HCT116 (cell line): ENCODE data around the gene ZNF516. TPM values are rescaled to one million over a fixed set of nuclear protein-coding genes. Genes with fewer than 3 reads are reported as not detected.

Experiments
- ATAC-seq: fragments of 200-7000 bp; cut with Tn5 transposase; 2 replicates; pipeline ENCODE4 v1.9.1; 2020; ENCODE audit warnings: mild to moderate bottlenecking, moderate library complexity
- BruUV-seq: library from RNA; stranded (reverse); fragments of 400-500 nt; replicated peaks from 2 replicates; lab custom pipeline; 2021; lab: Mats Ljungman, UMichigan
- CTCF ChIA-PET: fragments of 300-600 bp; sonication (Branson Sonifier 250); formaldehyde crosslinking; loops from one replicate; lab custom pipeline; 2021; ENCODE audit warnings: antibody characterized with exemption; lab: Charles Lee
- POLR2A ChIA-PET: fragments of 300-600, 350-600 bp; sonication (Branson Sonifier 250); formaldehyde crosslinking; loops from one replicate; lab custom pipeline; 2021; ENCODE audit warnings: antibody characterized with exemption; lab: Charles Lee
- RAD21 ChIA-PET, 2 experiments: fragments of 300-600 bp; sonication (Branson Sonifier 250); formaldehyde crosslinking; loops; one replicate each; lab custom pipeline; 2023; ENCODE audit warnings: low total read pairs in 2 of 2; ENCODE audit not compliant: uncharacterized antibody in 2 of 2, unreplicated experiment in 2 of 2, low non-redundant PET in 1 of 2; lab: Charles Lee
- DNase-seq: peaks from one replicate; pipeline ENCODE4 v3.0.0-alpha.2; 2010; ENCODE audit warnings: low read depth, low spot score
- H2AFZ ChIP-seq: fragments of 200-600 bp; shearing (Covaris generic), sonication (generic); 2 replicates; pipeline ENCODE4 v1.6.1; 2017; ENCODE audit warnings: low read depth, mixed run types, mixed read lengths, antibody characterized with exemption, low read length; ENCODE audit not compliant: poor library complexity, severe bottlenecking
- H3K27ac ChIP-seq: 2 replicates; pipeline ENCODE4 v1.5.1; 2012; ENCODE audit warnings: low read depth, low read length
- H3K27me3 ChIP-seq: fragments of 200-600 bp; sonication (generic); 2 replicates; pipeline ENCODE4 v1.6.1; 2016; ENCODE audit warnings: mixed run types, low read length, mixed read lengths; ENCODE audit not compliant: insufficient read depth
- H3K36me3 ChIP-seq, 2 experiments: fragments of 200-500 bp in 1 of 2; fragments of 200-600 bp in 1 of 2; sonication (Bioruptor generic) in 1 of 2; sonication (generic) in 1 of 2; 2 replicates each; pipeline versions ENCODE4 v1.5.1 to v1.6.1; 2014 to 2016; ENCODE audit warnings: low read length in 2 of 2, inconsistent platforms in 1 of 2, mixed read lengths in 1 of 2, mixed run types in 1 of 2; ENCODE audit not compliant: insufficient read depth in 2 of 2, control insufficient read depth in 1 of 2
- H3K4me1 ChIP-seq, 2 experiments: fragments of 200-600 bp in 1 of 2; sonication (generic) in 1 of 2; 2 replicates each; pipeline versions ENCODE4 v1.5.1 to v1.6.1; 2012 to 2017; ENCODE audit warnings: low read length in 2 of 2, inconsistent platforms in 1 of 2, mild to moderate bottlenecking in 1 of 2, mixed read lengths in 1 of 2, mixed run types in 1 of 2, moderate library complexity in 1 of 2; ENCODE audit not compliant: insufficient read depth in 2 of 2, control insufficient read depth in 1 of 2
- H3K4me2 ChIP-seq: fragments of 200-600 bp; sonication (generic); 2 replicates; pipeline ENCODE4 v1.6.1; 2017; ENCODE audit warnings: mixed run types, low read length, mixed read lengths
- H3K4me3 ChIP-seq, 2 experiments: fragments of 200-600 bp in 1 of 2; sonication (generic) in 1 of 2; replicated peaks in 1 of 2; 2 replicates each; pipeline ENCODE4 v1.5.1; 2011 to 2016; ENCODE audit warnings: low read length in 2 of 2, control low read depth in 1 of 2, low read depth in 1 of 2, mild to moderate bottlenecking in 1 of 2, mixed read lengths in 1 of 2, mixed run types in 1 of 2
- H3K79me2 ChIP-seq: fragments of 200-600 bp; sonication (generic); 2 replicates; pipeline ENCODE4 v1.6.1; 2017; ENCODE audit warnings: mild to moderate bottlenecking, mixed run types, low read length, moderate library complexity, mixed read lengths; ENCODE audit not compliant: insufficient read depth
- H3K9ac ChIP-seq: fragments of 200-600 bp; sonication (generic); 2 replicates; pipeline ENCODE4 v1.6.1; 2016; ENCODE audit warnings: low read length, mixed read lengths
- H3K9me2 ChIP-seq: fragments of 200-600 bp; sonication (generic), shearing (Covaris generic); 2 replicates; pipeline ENCODE4 v1.6.1; 2017; ENCODE audit warnings: mixed run types, mild to moderate bottlenecking, moderate library complexity; ENCODE audit not compliant: insufficient read depth
- H3K9me3 ChIP-seq, 2 experiments: fragments of 200-500 bp in 1 of 2; fragments of 200-600 bp in 1 of 2; sonication (Bioruptor generic) in 1 of 2; sonication (generic) in 1 of 2; 2 replicates each; pipeline ENCODE4 v1.6.1; 2014 to 2017; ENCODE audit warnings: low read length in 2 of 2, mixed read lengths in 2 of 2, inconsistent platforms in 1 of 2, low read depth in 1 of 2, mild to moderate bottlenecking in 1 of 2, mixed run types in 1 of 2, moderate library complexity in 1 of 2; ENCODE audit not compliant: control insufficient read depth in 1 of 2, insufficient read depth in 1 of 2
- H4K20me1 ChIP-seq: fragments of 200-600 bp; sonication (generic), shearing (Covaris generic); 2 replicates; pipeline ENCODE4 v1.6.1; 2017; ENCODE audit warnings: mixed run types, mild to moderate bottlenecking, moderate library complexity; ENCODE audit not compliant: insufficient read depth
- CBX3 ChIP-seq: IDR thresholded peaks from 2 replicates; pipeline ENCODE4 v1.6.1; 2012; ENCODE audit warnings: low read depth
- CEBPB ChIP-seq: IDR thresholded peaks from 2 replicates; pipeline ENCODE4 v1.6.1; 2012; ENCODE audit warnings: low read depth
- CTCF ChIP-seq, 3 experiments: fragments of 200-600 bp in 1 of 3; sonication (generic) in 1 of 3; IDR thresholded peaks in 2 of 3; conservative IDR thresholded peaks in 1 of 3; 2 replicates each; pipeline ENCODE4 v1.5.1; 2012 to 2017; ENCODE audit warnings: low read depth in 2 of 3, low read length in 2 of 3, antibody characterized with exemption in 1 of 3, borderline replicate concordance in 1 of 3, control low read depth in 1 of 3, mild to moderate bottlenecking in 1 of 3, mixed read lengths in 1 of 3, mixed run types in 1 of 3, moderate library complexity in 1 of 3; ENCODE audit not compliant: insufficient read depth in 1 of 3
- EGR1 ChIP-seq: IDR thresholded peaks from 2 replicates; pipeline ENCODE4 v1.6.1; 2012; ENCODE audit warnings: low read depth
- ELF1 ChIP-seq: IDR thresholded peaks from 2 replicates; pipeline ENCODE4 v1.6.1; 2012; ENCODE audit warnings: low read depth, borderline replicate concordance
- EZH2phosphoT487 ChIP-seq: fragments of 200-600 bp; IDR thresholded peaks from 2 replicates; pipeline ENCODE4 v1.6.1; 2018; ENCODE audit warnings: antibody characterized with exemption, borderline replicate concordance
- FOSL1 ChIP-seq: IDR thresholded peaks from 2 replicates; pipeline ENCODE4 v1.6.1; 2012; ENCODE audit warnings: low read depth
- JUND ChIP-seq: IDR thresholded peaks from 2 replicates; pipeline ENCODE4 v1.6.1; 2012
- MAX ChIP-seq: IDR thresholded peaks from 2 replicates; pipeline ENCODE4 v1.6.1; 2012
- POLR2AphosphoS5 ChIP-seq: IDR thresholded peaks from 2 replicates; pipeline ENCODE4 v1.6.1; 2011; ENCODE audit warnings: mild to moderate bottlenecking, low read depth, low read length, moderate library complexity
- RAD21 ChIP-seq: IDR thresholded peaks from 2 replicates; pipeline ENCODE4 v1.6.1; 2012; ENCODE audit warnings: low read depth, mild to moderate bottlenecking
- REST ChIP-seq: IDR thresholded peaks from 2 replicates; pipeline ENCODE4 v1.6.1; 2012; ENCODE audit warnings: low read depth
- SIN3A ChIP-seq: IDR thresholded peaks from 2 replicates; pipeline ENCODE4 v1.6.1; 2012; ENCODE audit warnings: low read depth
- SP1 ChIP-seq: IDR thresholded peaks from 2 replicates; pipeline ENCODE4 v1.6.1; 2012; ENCODE audit warnings: low read depth
- SRF ChIP-seq: IDR thresholded peaks from 2 replicates; pipeline ENCODE4 v1.6.1; 2012; ENCODE audit warnings: low read depth
- TCF7L2 ChIP-seq: IDR thresholded peaks from 2 replicates; pipeline ENCODE4 v1.7.0; 2011; ENCODE audit warnings: borderline replicate concordance, inconsistent platforms; ENCODE audit not compliant: insufficient read depth, insufficient read length; ENCODE audit errors: extremely low read depth
- YY1 ChIP-seq: IDR thresholded peaks from 2 replicates; pipeline ENCODE4 v1.6.1; 2011; ENCODE audit warnings: low read length, low read depth, moderate library complexity, mild to moderate bottlenecking; ENCODE audit not compliant: insufficient replicate concordance; ENCODE audit errors: extremely low read depth
- ZBTB33 ChIP-seq: IDR thresholded peaks from 2 replicates; pipeline ENCODE4 v1.6.1; 2011; ENCODE audit warnings: mild to moderate bottlenecking, low read length, moderate library complexity; ENCODE audit not compliant: insufficient replicate concordance; ENCODE audit errors: extremely low read depth
- ZFX ChIP-seq: fragments of 450-650 bp; IDR thresholded peaks from 2 replicates; pipeline ENCODE4 v1.6.1; 2017
- ZNF274 ChIP-seq: fragments of 200-500 bp; sonication (Bioruptor generic); IDR thresholded peaks from 2 replicates; pipeline ENCODE4 v1.6.1; 2014; ENCODE audit warnings: mild to moderate bottlenecking, low read depth, low read length, inconsistent platforms
- intact Hi-C: fragments of 100-400 bp; cut with micrococcal nuclease; formaldehyde crosslinking; loops from 2 replicates; pipeline ENCODE4 v1.10.0; 2022
- total RNA-seq: library from RNA; stranded (reverse); gene quantifications from one replicate; pipeline ENCODE4 v1.2.1, GENCODE V29; 2021; ENCODE audit not compliant: unreplicated experiment

ZNF516 gene
- total RNA-seq, 1 experiment from 2014 or later = 32.0 TPM

- no peak for TF ChIP-seq FOSL1
These were observed 5.0 kb downstream of the ZNF516 start (continued) for GRCh38 chr18:76490033-76490432.

GRCh38 chr18:76489081-76489480 is 6.0 kb downstream of the ZNF516 start:
- ATAC-seq = no peak

More at GRCh38 chr18:76489081-76489480, 6.0 kb downstream of the ZNF516 start:
- no peak overlapping the region for H3K27ac ChIP-seq
- intact Hi-C loops = no loop called here
- ChIA-PET CTCF (no interaction called here), POLR2A (no interaction called here), RAD21 (no interaction called here)
- no peaks in the 10 kb centered on the region for H3K36me3 ChIP-seq
- no peak for TF ChIP-seq YY1
- no peak for TF ChIP-seq MAX
- TF ChIP-seq SIN3A = no peak
- no peak for TF ChIP-seq ZNF274
- no peak for TF ChIP-seq EZH2phosphoT487
- no peak for TF ChIP-seq CTCF (IDR thresholded peaks at IDR 0.05 in 2 of 3, conservative IDR thresholded peaks at IDR 0.05 in 1 of 3; ENCODE audit: borderline replicate concordance in 1 of 3, insufficient read depth in 1 of 3, low read depth in 2 of 3, low read length in 2 of 3)
- TF ChIP-seq ZFX = no peak
- TF ChIP-seq RAD21 = no peak
- TF ChIP-seq CEBPB = no peak
- TF ChIP-seq ZBTB33 = no peak
- TF ChIP-seq ELF1 = no peak
- no peak for TF ChIP-seq TCF7L2
- TF ChIP-seq JUND = no peak
- TF ChIP-seq SP1 = no peak
- no peak for TF ChIP-seq FOSL1
- TF ChIP-seq REST = no peak
- TF ChIP-seq CBX3 = no peak
- TF ChIP-seq SRF = no peak
- TF ChIP-seq EGR1 = no peak
- TF ChIP-seq POLR2AphosphoS5 = no peak
- H4K20me1 ChIP-seq = no peaks in the 10 kb centered on the region
- DNase-seq = no peak
- no peak overlapping the region for H3K4me2 ChIP-seq
- H3K9ac ChIP-seq = no peak overlapping the region
- H3K9me3 ChIP-seq = no peaks in the 10 kb centered on the region
- no peaks in the 10 kb centered on the region for H3K9me2 ChIP-seq
- no peak overlapping the region for H2AFZ ChIP-seq
- peaks cover 0 to 24% of the 10 kb centered on the region in 2 experiments; a peak in 2 of 4 replicates for H3K4me1 ChIP-seq
- H3K79me2 ChIP-seq = peaks cover 28% of the 10 kb centered on the region
- no peaks in the 10 kb centered on the region for H3K27me3 ChIP-seq
- BruUV-seq = no TSS peak
- no peak overlapping the region for H3K4me3 ChIP-seq
